GM19240 (cell line): Measurements from ENCODE around the gene NXPH1.
"Not testable (repeated sequence)": the region's sequence is repeated elsewhere in the genome, so short reads cannot be mapped to it uniquely, and the experiment has no call there.

Experiments used
- DNase-seq: peaks from one replicate; pipeline ENCODE4 v3.0.0; 2011; ENCODE audit warnings: low spot score; ENCODE audit not compliant: insufficient read length

The NXPH1 gene

GRCh38 chr7:8684426-8684825, 251.0 kb downstream of the NXPH1 start:
- DNase-seq: no peak

- no peak for DNase-seq
Observed at GRCh38 chr7:8699875-8700624, 266.6 kb downstream of the NXPH1 start.

GRCh38 chr7:8702807-8703206, 269.4 kb downstream of the NXPH1 start:
- no peak for DNase-seq

- no peak for DNase-seq
Observed at GRCh38 chr7:8710124-8710523, 276.7 kb downstream of the NXPH1 start.

- no peak for DNase-seq
Observed at GRCh38 chr7:8714791-8715190, 281.4 kb downstream of the NXPH1 start.

- DNase-seq: no peak
Observed at GRCh38 chr7:8719102-8719501, 285.7 kb downstream of the NXPH1 start.

GRCh38 chr7:8724080-8724718, 290.8 kb downstream of the NXPH1 start:
- peak; percentile 27 for DNase-seq

GRCh38 chr7:8731756-8732155, 298.3 kb downstream of the NXPH1 start:
- not testable (repeated sequence) for DNase-seq

- DNase-seq: no peak
Observed at GRCh38 chr7:8739837-8740236, 306.4 kb downstream of the NXPH1 start.

- no peak for DNase-seq
Observed at GRCh38 chr7:8742837-8743236, 309.4 kb downstream of the NXPH1 start.

GRCh38 chr7:8747338-8747737, 313.9 kb downstream of the NXPH1 start:
- no peak for DNase-seq

GRCh38 chr7:8751557-8752231, 318.3 kb downstream of the NXPH1 start:
- no peak for DNase-seq

GRCh38 chr7:8753355-8753754, 319.9 kb downstream of the NXPH1 start:
- DNase-seq: no peak

- no peak for DNase-seq
Observed at GRCh38 chr7:8761731-8762130, 328.3 kb downstream of the NXPH1 start.

- DNase-seq: no peak
Observed at GRCh38 chr7:8762803-8763202, 329.4 kb downstream of the NXPH1 start.

GRCh38 chr7:8765374-8765773, 332.0 kb downstream of the NXPH1 start:
- no peak for DNase-seq

- DNase-seq: no peak
Observed at GRCh38 chr7:8773518-8773917, 340.1 kb downstream of the NXPH1 start.

- DNase-seq: no peak
Observed at GRCh38 chr7:8778459-8778858, 345.1 kb downstream of the NXPH1 start.

- no peak for DNase-seq
Observed at GRCh38 chr7:8781166-8781565, 347.8 kb downstream of the NXPH1 start.

GRCh38 chr7:8783229-8783628, 349.8 kb downstream of the NXPH1 start:
- no peak for DNase-seq

GRCh38 chr7:8785081-8785480, 351.7 kb downstream of the NXPH1 start:
- no peak for DNase-seq

- no peak for DNase-seq
Observed at GRCh38 chr7:8800986-8801385, 367.6 kb downstream of the NXPH1 start.
